WTC11 (cell line): ENCODE results near the gene HCFC1.

Experiments used
- CTCF ChIP-seq: fragments of 200-600 bp; IDR thresholded peaks from 2 replicates; pipeline ENCODE4 v1.8.0; 2022; ENCODE audit warnings: antibody characterized with exemption
- MAX ChIP-seq: sonication (generic); formaldehyde crosslinking; IDR thresholded peaks from 2 replicates; pipeline ENCODE4 v1.8.0; 2022; ENCODE audit warnings: mild to moderate bottlenecking, missing genetic modification reagents
- NR2C2 ChIP-seq: sonication (generic); formaldehyde crosslinking; IDR thresholded peaks from 2 replicates; pipeline ENCODE4 v1.8.0; 2022; ENCODE audit warnings: mild to moderate bottlenecking, missing genetic modification reagents
- PRDM15 ChIP-seq: sonication (generic); formaldehyde crosslinking; IDR thresholded peaks from 2 replicates; pipeline ENCODE4 v1.8.0; 2022; ENCODE audit warnings: missing genetic modification reagents
- RELA ChIP-seq: sonication (generic); formaldehyde crosslinking; IDR thresholded peaks from 2 replicates; pipeline ENCODE4 v1.8.1; 2022; ENCODE audit warnings: missing genetic modification reagents, mild to moderate bottlenecking, borderline replicate concordance
- TP53 ChIP-seq: sonication (generic); formaldehyde crosslinking; IDR thresholded peaks from 2 replicates; pipeline ENCODE4 v1.8.1; 2023; ENCODE audit warnings: mild to moderate bottlenecking, missing genetic modification reagents

GRCh38 chrX:154006947-154007346 lies 35.3 kb upstream of the HCFC1 start:
- no peak for TF ChIP-seq NR2C2 (CRISPR knock-in tag)
- TF ChIP-seq CTCF = no peak
- TF ChIP-seq RELA = no peak
- no peak for TF ChIP-seq MAX (CRISPR knock-in tag)
- TF ChIP-seq TP53 (CRISPR knock-in tag) = no peak
- no peak for TF ChIP-seq PRDM15
